NB4 (cell line): ENCODE measurements around the gene B3GLCT.

ENCODE experiments used
- DNase-seq: peaks from one replicate; pipeline ENCODE4 v3.0.0; 2010; ENCODE audit warnings: low read depth
- H3K4me3 ChIP-seq: one replicate; pipeline ENCODE4 v1.5.1; 2011; ENCODE audit warnings: mild to moderate bottlenecking, low read depth, low read length, moderate library complexity
- CTCF ChIP-seq: IDR thresholded peaks from one replicate; pipeline ENCODE4 v1.5.1; 2012; ENCODE audit warnings: low read depth, low read length
- MAX ChIP-seq: IDR thresholded peaks from 2 replicates; pipeline ENCODE4 v1.6.1; 2011; ENCODE audit warnings: low read depth, low read length
- MYC ChIP-seq: IDR thresholded peaks from 2 replicates; pipeline ENCODE4 v1.6.1; 2011; ENCODE audit warnings: low read depth, low read length
- POLR2A ChIP-seq: IDR thresholded peaks from 2 replicates; pipeline ENCODE4 v1.6.1; 2011; ENCODE audit warnings: mild to moderate bottlenecking; ENCODE audit not compliant: insufficient read length; ENCODE audit errors: extremely low read depth

Gene B3GLCT

GRCh38 chr13:31223215-31223614 is 23.4 kb downstream of the B3GLCT start:
- DNase-seq = no peak
- TF ChIP-seq MAX (no peak), CTCF (no peak), MYC (no peak), POLR2A (no peak)
- H3K4me3 ChIP-seq = no peak overlapping the region

- TF ChIP-seq MAX (no peak), CTCF (no peak), MYC (no peak), POLR2A (no peak)
- no peak for DNase-seq
- no peak overlapping the region for H3K4me3 ChIP-seq
Measured at GRCh38 chr13:31223640-31224039, 23.9 kb downstream of the B3GLCT start.

- TF ChIP-seq MAX = no peak
- no peak for TF ChIP-seq CTCF
- TF ChIP-seq POLR2A = no peak
- TF ChIP-seq MYC = no peak
- no peak for DNase-seq
- no peak overlapping the region for H3K4me3 ChIP-seq
Measured at GRCh38 chr13:31224174-31224669, 24.4 kb downstream of the B3GLCT start.

- DNase-seq = no peak
- TF ChIP-seq POLR2A (no peak), CTCF (no peak), MYC (no peak)
- no peak overlapping the region for H3K4me3 ChIP-seq
Measured at GRCh38 chr13:31224963-31225559, 25.3 kb downstream of the B3GLCT start.

GRCh38 chr13:31225998-31226675 is 26.4 kb downstream of the B3GLCT start:
- DNase-seq = no peak
- TF ChIP-seq CTCF (no peak), POLR2A (no peak), MYC (no peak), MAX (no peak)
- H3K4me3 ChIP-seq = no peak overlapping the region

- DNase-seq = no peak
Measured at GRCh38 chr13:31227063-31227462, 27.3 kb downstream of the B3GLCT start.

More at GRCh38 chr13:31227063-31227462, 27.3 kb downstream of the B3GLCT start:
- TF ChIP-seq MAX (no peak), CTCF (no peak), MYC (no peak), POLR2A (no peak)
- H3K4me3 ChIP-seq = no peak overlapping the region
